ENCODE measurements around the gene MMS22L.

MMS22L gene

GRCh38 chr6:97129106-97129505 lies 153.9 kb downstream of the MMS22L start:
- no peak overlapping the region for H3K4me3 ChIP-seq (ENCODE audit: low read length)
- H3K4me1 ChIP-seq (ENCODE audit: control insufficient read depth, insufficient read depth, low read length) = no peaks in the 10 kb centered on the region
- H3K27ac ChIP-seq (ENCODE audit: low read depth, low read length) = no peak overlapping the region
- H3K36me3 ChIP-seq (ENCODE audit: control insufficient read depth, insufficient read depth, low read length) = no peaks in the 10 kb centered on the region
- no peak overlapping the region for H3K9ac ChIP-seq (ENCODE audit: low read length)
- H3K27me3 ChIP-seq (ENCODE audit: control insufficient read depth, insufficient read depth, low read length) = no peaks in the 10 kb centered on the region

- Histone ChIP-seq H3K27ac (ENCODE audit: low read depth, low read length) (no peak overlapping the region), H3K36me3 (ENCODE audit: control insufficient read depth, insufficient read depth, low read length) (no peaks in the 10 kb centered on the region), H3K9ac (ENCODE audit: low read length) (no peak overlapping the region), H3K4me1 (ENCODE audit: control insufficient read depth, insufficient read depth, low read length) (no peaks in the 10 kb centered on the region), H3K27me3 (ENCODE audit: control insufficient read depth, insufficient read depth, low read length) (no peaks in the 10 kb centered on the region), H3K4me3 (ENCODE audit: low read length) (no peak overlapping the region)
These were observed 154.5 kb downstream of the MMS22L start for GRCh38 chr6:97128507-97128906.

GRCh38 chr6:97123652-97124051 lies 159.4 kb downstream of the MMS22L start:
- no peaks in the 10 kb centered on the region for H3K36me3 ChIP-seq (ENCODE audit: control insufficient read depth, insufficient read depth, low read length)
- no peak overlapping the region for H3K4me3 ChIP-seq (ENCODE audit: low read length)
- H3K4me1 ChIP-seq (ENCODE audit: control insufficient read depth, insufficient read depth, low read length) = no peaks in the 10 kb centered on the region
- no peaks in the 10 kb centered on the region for H3K27me3 ChIP-seq (ENCODE audit: control insufficient read depth, insufficient read depth, low read length)
- H3K27ac ChIP-seq (ENCODE audit: low read depth, low read length) = no peak overlapping the region
- H3K9ac ChIP-seq (ENCODE audit: low read length) = no peak overlapping the region

GRCh38 chr6:97123112-97123511 lies 159.9 kb downstream of the MMS22L start:
- H3K4me3 ChIP-seq (ENCODE audit: low read length) = no peak overlapping the region
- no peaks in the 10 kb centered on the region for H3K36me3 ChIP-seq (ENCODE audit: control insufficient read depth, insufficient read depth, low read length)
- H3K27ac ChIP-seq (ENCODE audit: low read depth, low read length) = no peak overlapping the region
- H3K9ac ChIP-seq (ENCODE audit: low read length) = no peak overlapping the region
- no peaks in the 10 kb centered on the region for H3K27me3 ChIP-seq (ENCODE audit: control insufficient read depth, insufficient read depth, low read length)
- H3K4me1 ChIP-seq (ENCODE audit: control insufficient read depth, insufficient read depth, low read length) = no peaks in the 10 kb centered on the region

- H3K9ac ChIP-seq (ENCODE audit: low read length) = no peak overlapping the region
- no peaks in the 10 kb centered on the region for H3K36me3 ChIP-seq (ENCODE audit: control insufficient read depth, insufficient read depth, low read length)
- no peaks in the 10 kb centered on the region for H3K27me3 ChIP-seq (ENCODE audit: control insufficient read depth, insufficient read depth, low read length)
These were observed 162.5 kb downstream of the MMS22L start for GRCh38 chr6:97120511-97120910.

GRCh38 chr6:97114645-97115044 lies 168.4 kb downstream of the MMS22L start:
- no peaks in the 10 kb centered on the region for H3K27me3 ChIP-seq (ENCODE audit: control insufficient read depth, insufficient read depth, low read length)
- H3K27ac ChIP-seq (ENCODE audit: low read depth, low read length) = no peak overlapping the region
- no peaks in the 10 kb centered on the region for H3K4me1 ChIP-seq (ENCODE audit: control insufficient read depth, insufficient read depth, low read length)
- H3K9ac ChIP-seq (ENCODE audit: low read length) = no peak overlapping the region
- no peaks in the 10 kb centered on the region for H3K36me3 ChIP-seq (ENCODE audit: control insufficient read depth, insufficient read depth, low read length)
- no peak overlapping the region for H3K4me3 ChIP-seq (ENCODE audit: low read length)

More at GRCh38 chr6:97120511-97120910, 162.5 kb downstream of the MMS22L start:
- H3K4me1 ChIP-seq (ENCODE audit: control insufficient read depth, insufficient read depth, low read length) = no peaks in the 10 kb centered on the region
- H3K27ac ChIP-seq (ENCODE audit: low read depth, low read length) = no peak overlapping the region
- H3K4me3 ChIP-seq (ENCODE audit: low read length) = no peak overlapping the region

- Histone ChIP-seq H3K9ac (ENCODE audit: low read length) (no peak overlapping the region), H3K4me3 (ENCODE audit: low read length) (no peak overlapping the region), H3K36me3 (ENCODE audit: control insufficient read depth, insufficient read depth, low read length) (no peaks in the 10 kb centered on the region), H3K27me3 (ENCODE audit: control insufficient read depth, insufficient read depth, low read length) (no peaks in the 10 kb centered on the region), H3K27ac (ENCODE audit: low read depth, low read length) (no peak overlapping the region), H3K4me1 (ENCODE audit: control insufficient read depth, insufficient read depth, low read length) (no peaks in the 10 kb centered on the region)
These were observed 169.8 kb downstream of the MMS22L start for GRCh38 chr6:97113170-97113569.

- Histone ChIP-seq H3K4me3 (ENCODE audit: low read length) (no peak overlapping the region), H3K9ac (ENCODE audit: low read length) (no peak overlapping the region), H3K27me3 (ENCODE audit: control insufficient read depth, insufficient read depth, low read length) (no peaks in the 10 kb centered on the region), H3K27ac (ENCODE audit: low read depth, low read length) (no peak overlapping the region), H3K36me3 (ENCODE audit: control insufficient read depth, insufficient read depth, low read length) (no peaks in the 10 kb centered on the region), H3K4me1 (ENCODE audit: control insufficient read depth, insufficient read depth, low read length) (no peaks in the 10 kb centered on the region)
These were observed 171.8 kb downstream of the MMS22L start for GRCh38 chr6:97111243-97111642.

GRCh38 chr6:97110626-97111025 lies 172.4 kb downstream of the MMS22L start:
- Histone ChIP-seq H3K9ac (ENCODE audit: low read length) (no peak overlapping the region), H3K4me1 (ENCODE audit: control insufficient read depth, insufficient read depth, low read length) (no peaks in the 10 kb centered on the region), H3K4me3 (ENCODE audit: low read length) (no peak overlapping the region), H3K36me3 (ENCODE audit: control insufficient read depth, insufficient read depth, low read length) (no peaks in the 10 kb centered on the region), H3K27ac (ENCODE audit: low read depth, low read length) (no peak overlapping the region), H3K27me3 (ENCODE audit: control insufficient read depth, insufficient read depth, low read length) (no peaks in the 10 kb centered on the region)

GRCh38 chr6:97110149-97110548 lies 172.9 kb downstream of the MMS22L start:
- no peak overlapping the region for H3K27ac ChIP-seq (ENCODE audit: low read depth, low read length)
- no peak overlapping the region for H3K4me3 ChIP-seq (ENCODE audit: low read length)
- no peaks in the 10 kb centered on the region for H3K27me3 ChIP-seq (ENCODE audit: control insufficient read depth, insufficient read depth, low read length)
- H3K9ac ChIP-seq (ENCODE audit: low read length) = no peak overlapping the region
- no peaks in the 10 kb centered on the region for H3K36me3 ChIP-seq (ENCODE audit: control insufficient read depth, insufficient read depth, low read length)
- H3K4me1 ChIP-seq (ENCODE audit: control insufficient read depth, insufficient read depth, low read length) = no peaks in the 10 kb centered on the region

GRCh38 chr6:97109444-97109843 lies 173.6 kb downstream of the MMS22L start:
- Histone ChIP-seq H3K9ac (ENCODE audit: low read length) (no peak overlapping the region), H3K4me1 (ENCODE audit: control insufficient read depth, insufficient read depth, low read length) (no peaks in the 10 kb centered on the region), H3K27ac (ENCODE audit: low read depth, low read length) (no peak overlapping the region), H3K4me3 (ENCODE audit: low read length) (no peak overlapping the region), H3K27me3 (ENCODE audit: control insufficient read depth, insufficient read depth, low read length) (no peaks in the 10 kb centered on the region), H3K36me3 (ENCODE audit: control insufficient read depth, insufficient read depth, low read length) (no peaks in the 10 kb centered on the region)

- Histone ChIP-seq H3K27me3 (ENCODE audit: control insufficient read depth, insufficient read depth, low read length) (no peaks in the 10 kb centered on the region), H3K4me1 (ENCODE audit: control insufficient read depth, insufficient read depth, low read length) (no peaks in the 10 kb centered on the region), H3K4me3 (ENCODE audit: low read length) (no peak overlapping the region), H3K36me3 (ENCODE audit: control insufficient read depth, insufficient read depth, low read length) (no peaks in the 10 kb centered on the region), H3K9ac (ENCODE audit: low read length) (no peak overlapping the region), H3K27ac (ENCODE audit: low read depth, low read length) (no peak overlapping the region)
These were observed 180.7 kb downstream of the MMS22L start for GRCh38 chr6:97102145-97102790.

GRCh38 chr6:97100696-97101095 lies 182.3 kb downstream of the MMS22L start:
- H3K9ac ChIP-seq (ENCODE audit: low read length) = no peak overlapping the region
- H3K36me3 ChIP-seq (ENCODE audit: control insufficient read depth, insufficient read depth, low read length) = no peaks in the 10 kb centered on the region
- H3K27ac ChIP-seq (ENCODE audit: low read depth, low read length) = no peak overlapping the region

More at GRCh38 chr6:97100696-97101095, 182.3 kb downstream of the MMS22L start:
- Histone ChIP-seq H3K4me1 (ENCODE audit: control insufficient read depth, insufficient read depth, low read length) (no peaks in the 10 kb centered on the region), H3K27me3 (ENCODE audit: control insufficient read depth, insufficient read depth, low read length) (no peaks in the 10 kb centered on the region), H3K4me3 (ENCODE audit: low read length) (no peak overlapping the region)

Measured in rectal smooth muscle tissue (tissue), 1 donor.